GM12878 (cell line): ENCODE data around the gene PPIL3. TPM values are rescaled to one million over a fixed set of nuclear protein-coding genes. Genes with fewer than 3 reads are reported as not detected.

Source experiments
- ATAC-seq: fragments of 200-7000 bp; cut with Tn5 transposase; 3 replicates; pipeline ENCODE4 v1.9.1; 2020; ENCODE audit warnings: mild to moderate bottlenecking, moderate library complexity
- BruUV-seq: library from RNA; stranded (reverse); fragments of 400-500 nt; replicated peaks from 2 replicates; lab custom pipeline; 2021; lab: Mats Ljungman, UMichigan
- CTCF ChIA-PET: fragments of 300-600 bp; sonication (Branson Sonifier 250); formaldehyde crosslinking; extraction: SDS; loops from one replicate; lab custom pipeline; 2021; ENCODE audit warnings: inconsistent platforms; lab: Yijun Ruan, JAX
- POLR2A ChIA-PET: fragments of 350-600 bp; formaldehyde crosslinking; extraction: SDS; loops from one replicate; lab custom pipeline; 2021; ENCODE audit warnings: inconsistent platforms; lab: Charles Lee
- RAD21 ChIA-PET: fragments of 300-600 bp; sonication (Branson Sonifier 250); formaldehyde crosslinking; loops from one replicate; lab custom pipeline; 2023; ENCODE audit warnings: antibody characterized with exemption; ENCODE audit not compliant: unreplicated experiment; lab: Charles Lee
- SMC1A ChIA-PET: fragments of 300-600 bp; sonication (Branson Sonifier 250); formaldehyde crosslinking; loops from one replicate; lab custom pipeline; 2023; ENCODE audit not compliant: unreplicated experiment, uncharacterized antibody; lab: Charles Lee
- DNase-seq: peaks from one replicate; pipeline ENCODE4 v3.0.0-alpha.2; 2011; ENCODE audit warnings: low read depth, low spot score
- FAIRE-seq: peaks from 3 replicates; lab custom pipeline; 2011; peaks lifted over from hg19 to GRCh38; lab: Jason Lieb, UNC
- H2AFZ ChIP-seq: 2 replicates; pipeline ENCODE4 v1.6.0; 2011; ENCODE audit warnings: low read depth, low read length, control low read depth; ENCODE audit not compliant: control insufficient read depth
- H3K27ac ChIP-seq: 2 replicates; pipeline ENCODE4 v1.5.1; 2011; ENCODE audit warnings: control low read depth; ENCODE audit not compliant: control insufficient read depth, insufficient read depth
- H3K27me3 ChIP-seq, 2 experiments: replicated peaks in 1 of 2; 2 replicates each; pipeline versions ENCODE4 v1.6.0 to v1.6.1; 2011; ENCODE audit warnings: low read length in 1 of 2; ENCODE audit not compliant: control insufficient read depth in 2 of 2, insufficient read depth in 2 of 2
- H3K36me3 ChIP-seq, 2 experiments: 2 replicates each; pipeline ENCODE4 v1.5.1; 2011; ENCODE audit warnings: low read length in 1 of 2; ENCODE audit not compliant: control insufficient read depth in 2 of 2, insufficient read depth in 2 of 2
- H3K4me1 ChIP-seq: 2 replicates; pipeline ENCODE4 v1.6.1; 2011; ENCODE audit warnings: mild to moderate bottlenecking, low read length, moderate library complexity, mixed read lengths; ENCODE audit not compliant: control insufficient read depth, insufficient read depth
- H3K4me2 ChIP-seq: 2 replicates; pipeline ENCODE4 v1.6.0; 2011; ENCODE audit warnings: control low read depth; ENCODE audit not compliant: control insufficient read depth, insufficient read depth
- H3K4me3 ChIP-seq: fragments of 200-600 bp; sonication (generic); 2 replicates; pipeline ENCODE4 v1.5.1; 2016
- H3K79me2 ChIP-seq: 2 replicates; pipeline ENCODE4 v1.6.0; 2011; ENCODE audit warnings: low read length; ENCODE audit not compliant: control insufficient read depth, insufficient read depth
- H3K9ac ChIP-seq: 2 replicates; pipeline ENCODE4 v1.8.0; 2011; ENCODE audit warnings: low read length, control low read depth, mixed read lengths; ENCODE audit not compliant: control insufficient read depth, insufficient read depth
- H3K9me3 ChIP-seq: replicated peaks from 3 replicates; pipeline ENCODE4 v1.5.1; 2011; ENCODE audit warnings: mild to moderate bottlenecking, low read length; ENCODE audit not compliant: control insufficient read depth, insufficient read depth
- H4K20me1 ChIP-seq: 2 replicates; pipeline ENCODE4 v1.6.0; 2011; ENCODE audit not compliant: control insufficient read depth, insufficient read depth
- CHD4 ChIP-seq: fragments of 200-600 bp; sonication (generic); IDR thresholded peaks from 2 replicates; pipeline ENCODE4 v1.6.1; 2016; ENCODE audit warnings: mild to moderate bottlenecking
- E2F4 ChIP-seq: IDR thresholded peaks from 2 replicates; pipeline ENCODE4 v1.6.1; 2012; ENCODE audit warnings: low read depth, low read length, improper control_type of control experiment
- EED ChIP-seq: sonication (generic); IDR thresholded peaks from 2 replicates; pipeline ENCODE4 v1.6.1; 2016; ENCODE audit warnings: antibody characterized with exemption, low read depth
- ETV6 ChIP-seq, 2 experiments: fragments of 450-650 bp in 1 of 2; IDR thresholded peaks in 1 of 2; conservative IDR thresholded peaks in 1 of 2; 2 replicates each; pipeline ENCODE4 v1.6.1; 2014; ENCODE audit warnings: antibody characterized with exemption in 1 of 2, borderline replicate concordance in 1 of 2, low read depth in 1 of 2, mild to moderate bottlenecking in 1 of 2, moderate library complexity in 1 of 2
- HDAC6 ChIP-seq: fragments of 200-600 bp; sonication (generic); IDR thresholded peaks from one replicate; pipeline ENCODE4 v1.8.0; 2017; ENCODE audit warnings: antibody characterized with exemption; ENCODE audit not compliant: unreplicated experiment
- HDGF ChIP-seq: fragments of 450-650 bp; IDR thresholded peaks from 2 replicates; pipeline ENCODE4 v1.6.1; 2016; ENCODE audit warnings: antibody characterized with exemption
- HSF1 ChIP-seq: fragments of 150-350 bp; IDR thresholded peaks from 2 replicates; pipeline ENCODE4 v1.6.1; 2014; ENCODE audit warnings: mild to moderate bottlenecking, low read depth, low read length
- MTA3 ChIP-seq: IDR thresholded peaks from 2 replicates; pipeline ENCODE4 v1.6.1; 2012; ENCODE audit warnings: low read length, inconsistent platforms, borderline replicate concordance
- NR2F1 ChIP-seq: fragments of 450-650 bp; conservative IDR thresholded peaks from 2 replicates; pipeline ENCODE4 v1.6.1; 2017; ENCODE audit warnings: mild to moderate bottlenecking
- PBX3 ChIP-seq: IDR thresholded peaks from 2 replicates; pipeline ENCODE4 v1.6.1; 2011; ENCODE audit warnings: mild to moderate bottlenecking, low read depth, low read length, moderate library complexity; ENCODE audit not compliant: insufficient replicate concordance
- RELB ChIP-seq: fragments of 450-650 bp; IDR thresholded peaks from 2 replicates; pipeline ENCODE4 v1.6.1; 2017; ENCODE audit warnings: low read depth, mild to moderate bottlenecking, moderate library complexity
- SP1 ChIP-seq: IDR thresholded peaks from one replicate; pipeline ENCODE4 v1.6.1; 2011; ENCODE audit warnings: low read depth, low read length
- SREBF1 ChIP-seq: IDR thresholded peaks from 2 replicates; pipeline ENCODE4 v1.6.1; 2012; ENCODE audit warnings: mild to moderate bottlenecking, low read length
- YY1 ChIP-seq: IDR thresholded peaks from 2 replicates; pipeline ENCODE4 v1.6.1; 2011; ENCODE audit warnings: low read depth, mild to moderate bottlenecking, low read length
- WGBS: methylation state at CpG from one replicate; pipeline ENCODE4 v1.1.6; 2016; ENCODE audit warnings: low lambda C conversion rate; ENCODE audit not compliant: insufficient replicate concordance, insufficient coverage; ENCODE audit errors: missing lambda C conversion rate; 5-methylcytosine and 5-hydroxymethylcytosine counted together
- in situ Hi-C: fragments of 300-500 bp; cut with MboI; formaldehyde crosslinking; loops from 9 replicates; pipeline ENCODE4 v1.14.3; 2018; ENCODE audit warnings: mixed read lengths
- intact Hi-C: fragments of 100-400 bp; cut with micrococcal nuclease; formaldehyde crosslinking; loops from one replicate; pipeline ENCODE4 v1.14.2; 2022; ENCODE audit not compliant: unreplicated experiment
- polyA plus RNA-seq, 11 experiments: library from polyadenylated mRNA; depleted of rRNA in 4 of 11; unstranded in 6 of 11; stranded (reverse) in 5 of 11; fragments of >200 nt; fragmentation: Nextera tagmentation in 4 of 11; fragmentation: Illumina TruSeq in 1 of 11; extraction: Ambion mirVana in 4 of 11; extraction: Trizol in 1 of 11; gene quantifications; 1 replicate in 1 of 11; 2 replicates in 10 of 11; pipeline versions ENCODE4 v1.2.1 to v1.2.3, GENCODE V29; 2011 to 2016; ENCODE audit warnings: inconsistent platforms in 2 of 11, missing spikeins in 2 of 11, low read depth in 1 of 11
- total RNA-seq, 4 experiments: library from RNA; depleted of rRNA in 3 of 4; stranded (reverse); fragments of >200 nt in 3 of 4; fragmentation: Illumina TruSeq in 1 of 4; extraction: Trizol in 1 of 4; gene quantifications; 2 replicates each; pipeline versions ENCODE4 v1.2.1 to v1.2.3, GENCODE V29; 2013 to 2021

The PPIL3 gene
- total and polyA plus RNA-seq, 10 of the 15 experiments (the other 5 are each of a cell fraction or from before 2014, with no cell fraction given): 33.8 to 176 (median 59.1) TPM

GRCh38 chr2:200909958-200910357, 21.1 kb upstream of the PPIL3 start (continued):
- TF ChIP-seq RELB: no peak
- TF ChIP-seq, all 136 proteins: peak for 0

GRCh38 chr2:200905618-200906296, 16.9 kb upstream of the PPIL3 start:
- ChIA-PET SMC1A (interaction anchor here (0.6 to 8.2 kb wide), 25 partner anchors 7 to 438 kb away, joined by 3 to 144 read pairs (median 4); partner anchors contain the start of genes CASP10 and ORC2), POLR2A (interaction anchor here (0.9 to 1.8 kb wide), 6 partner anchors 161 to 326 kb away, joined by 3 to 7 read pairs (median 4); partner anchors contain the start of gene CASP10), RAD21 (interaction anchor here (0.6 to 6.3 kb wide), 19 partner anchors 16 to 327 kb away, joined by 3 to 82 read pairs (median 4); partner anchors contain the start of genes CASP10, NIF3L1, ORC2 and PPIL3), CTCF (interaction anchor here (0.6 to 8.2 kb wide), 38 partner anchors 9 to 327 kb away, joined by 3 to 256 read pairs (median 4); partner anchors contain the start of genes CASP10, HYCC2, NDUFB3 and NIF3L1)
- no peak overlapping the region for H3K9ac ChIP-seq
- no peak overlapping the region for H3K4me3 ChIP-seq
- DNase-seq (no peak), FAIRE-seq (no peak), ATAC-seq (peak; percentile 89)
- intact Hi-C loops: loop anchor here (1.0 kb wide), 2 partner anchors 164 to 272 kb away; no protein-coding TSS in a partner anchor
- no peak overlapping the region for H3K27ac ChIP-seq
- no TSS peak for BruUV-seq
- no peaks in the 10 kb centered on the region for H4K20me1 ChIP-seq
- H3K9me3 ChIP-seq: no peaks in the 10 kb centered on the region
- no peaks in the 10 kb centered on the region for H3K4me1 ChIP-seq
- no peaks in the 10 kb centered on the region for H3K79me2 ChIP-seq
- no peak overlapping the region for H3K4me2 ChIP-seq
- H3K27me3 ChIP-seq: no peaks in the 10 kb centered on the region
- in situ Hi-C loops: loop anchor here (5.0 kb wide), 3 partner anchors 167 to 327 kb away; partner anchors contain the start of genes HYCC2 and NDUFB3
- no peak overlapping the region for H2AFZ ChIP-seq
- peaks cover 5 to 12% of the 10 kb centered on the region in 2 experiments; a peak in 2 of 4 replicates for H3K36me3 ChIP-seq
- WGBS: 50% methylated on average over 2 of the region's 2 CpGs
- TF ChIP-seq HDGF (0 out of 2 replicates have a peak, but pooled peaks have one; percentile 31), SP1 (no peak), NR2F1 (no peak), CHD4 (no peak), ETV6 (conservative IDR thresholded peaks at IDR 0.05 in 1 of 2, IDR thresholded peaks at IDR 0.05 in 1 of 2; ENCODE audit: borderline replicate concordance in 1 of 2, low read depth in 1 of 2) (0 out of 4 replicates have a peak, but pooled peaks of 1 of the 2 experiments have one; percentile 70), HSF1 (no peak), MTA3 (no peak), EED (no peak), YY1 (0 out of 2 replicates have a peak, but pooled peaks have one; percentile 19), E2F4 (no peak), HDAC6 (no peak), SREBF1 (no peak), PBX3 (no peak)
